SH-SY5Y (cell line): ENCODE results near the gene P3H2.

ENCODE experiments used
- GATA2 ChIP-seq: IDR thresholded peaks from 2 replicates; pipeline ENCODE4 v1.6.1; 2011; ENCODE audit warnings: mild to moderate bottlenecking, low read depth, low read length
- GATA3 ChIP-seq: IDR thresholded peaks from 2 replicates; pipeline ENCODE4 v1.6.1; 2011; ENCODE audit warnings: low read depth, mild to moderate bottlenecking, low read length, moderate library complexity

DNA sequence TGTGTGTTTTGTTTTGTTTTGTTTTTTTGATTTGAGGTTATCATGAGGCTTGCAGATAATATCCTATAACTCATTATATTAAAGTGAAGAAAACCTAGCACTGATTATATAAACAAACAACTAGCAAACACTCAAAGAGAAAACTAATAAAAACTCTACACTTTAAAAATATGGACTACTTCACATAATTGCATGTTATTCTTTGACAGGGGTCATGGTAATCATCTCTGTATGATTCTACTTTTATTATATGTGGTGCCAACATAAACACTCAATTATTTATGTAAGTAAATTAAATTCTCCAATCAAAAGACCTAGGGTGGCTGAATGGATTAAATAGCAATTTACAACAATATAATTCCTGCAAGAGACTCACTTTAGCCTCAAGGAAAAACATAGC lies 44.6 kb upstream of the P3H2 start:
- no peak for TF ChIP-seq GATA2
- no peak for TF ChIP-seq GATA3
